NCI-H82 treated with DMSO at 0.1 percent for 48 hours (cell line): Measurements from ENCODE around the gene JAK2.
A peak's percentile ranks its signal among the peaks of the same experiment; 100 is the strongest.
"Not testable (repeated sequence)": the region's sequence is repeated elsewhere in the genome, so short reads cannot be mapped to it uniquely, and the experiment has no call there.

Experiments
- DNase-seq: peaks from one replicate; lab custom pipeline; 2025; ENCODE audit not compliant: unreplicated experiment; lab: John Stamatoyannopoulos, UW

JAK2 gene

GRCh38 chr9:4984621-4985385 is at the start of gene JAK2:
JAK2 (plus strand) TSS chr9:4985272; CDS start chr9:5021988, 36,716 bp downstream.
- peak; percentile 57 for DNase-seq

DNA sequence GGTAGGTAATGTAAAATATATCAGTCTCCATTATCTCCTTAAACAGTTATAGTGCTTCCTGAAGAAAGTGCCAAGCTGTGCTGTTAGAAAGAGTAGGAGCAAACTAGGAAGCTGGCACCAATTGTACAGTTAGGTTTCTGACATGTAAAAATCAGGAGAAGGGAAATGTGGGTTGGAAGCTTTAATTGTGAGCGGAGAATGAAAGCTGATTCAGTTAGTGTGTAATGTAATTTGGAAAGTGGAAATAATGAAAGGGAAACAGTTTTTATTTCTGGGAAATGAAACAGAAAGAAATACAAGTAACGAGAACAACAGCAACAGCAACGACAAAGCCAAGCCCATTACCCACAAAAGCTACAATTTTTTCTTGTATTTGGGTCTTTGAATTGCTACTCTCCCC is 48.8 kb upstream of the JAK2 start:
- no peak for DNase-seq

GRCh38 chr9:4936823-4937222 is 48.2 kb upstream of the JAK2 start:
- no peak for DNase-seq

DNA sequence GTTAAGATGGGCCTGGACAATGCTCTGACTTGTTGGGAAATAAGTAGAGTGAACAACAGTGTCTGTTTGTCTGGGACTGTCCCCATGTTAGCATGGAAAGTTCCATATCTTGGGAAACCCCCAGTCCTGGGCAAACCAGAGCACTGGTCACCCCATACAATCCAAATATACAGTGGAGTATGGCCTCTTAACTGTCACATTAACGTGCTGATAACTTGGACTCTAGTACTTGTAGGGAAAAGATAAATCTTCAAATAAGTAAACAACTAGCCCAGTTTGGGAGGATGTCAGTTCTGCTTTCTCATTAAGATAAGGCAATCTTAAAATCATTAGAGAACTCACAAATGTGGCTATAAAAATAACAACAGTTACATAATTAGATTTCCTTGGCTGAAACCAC is 47.6 kb upstream of the JAK2 start:
- no peak for DNase-seq

DNA sequence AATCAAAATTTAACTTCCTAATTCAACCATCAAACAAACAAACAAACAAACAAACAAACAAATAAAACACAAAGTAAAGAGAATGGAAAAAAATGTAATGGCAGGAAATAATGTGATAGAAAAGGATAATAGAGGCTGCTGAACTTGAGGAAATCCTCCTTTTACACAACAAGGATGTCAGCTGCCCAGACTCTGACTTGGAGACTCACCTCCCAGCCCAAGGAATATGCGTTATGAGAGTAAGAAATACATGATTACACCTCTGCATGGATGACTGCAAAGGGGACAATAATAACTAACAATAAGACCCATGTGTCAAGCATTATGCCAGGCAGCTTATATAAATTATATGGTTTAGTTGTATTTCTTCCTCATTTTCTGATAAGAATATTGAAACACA is 46.6 kb upstream of the JAK2 start:
- no peak for DNase-seq

GRCh38 chr9:4939118-4939561 is 45.9 kb upstream of the JAK2 start:
- no peak for DNase-seq

DNA sequence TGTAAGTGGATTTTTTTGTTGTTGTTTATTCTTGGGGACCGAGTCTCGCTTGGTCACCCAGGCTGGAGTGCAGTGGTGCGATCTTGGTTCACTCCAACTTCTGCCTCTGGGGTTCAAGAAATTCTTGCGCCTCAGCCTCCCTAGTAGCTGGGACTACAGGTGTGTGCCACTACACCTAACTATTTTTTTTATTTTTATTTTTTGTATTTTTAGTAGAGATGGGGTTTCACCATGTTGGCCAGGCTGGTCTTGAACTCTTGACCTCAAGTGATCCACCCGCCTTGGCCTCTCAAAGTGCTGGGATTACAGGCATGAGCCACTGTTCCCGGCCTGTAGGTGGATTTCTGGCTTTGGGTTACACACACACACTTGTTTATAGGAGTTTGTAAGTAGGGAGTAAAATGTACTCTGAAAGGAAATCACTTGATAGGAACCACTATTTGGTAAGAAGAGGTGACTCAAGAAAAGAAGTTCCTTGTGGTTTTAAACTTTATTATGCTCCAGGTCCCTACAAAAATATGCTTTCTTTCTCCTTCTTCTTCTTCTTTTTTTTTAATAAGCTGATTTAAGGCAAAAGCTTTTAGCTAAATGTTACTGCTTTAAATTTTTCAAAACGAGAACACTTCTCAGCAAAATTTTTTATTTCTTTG is 42.9 kb upstream of the JAK2 start:
- DNase-seq = not testable (repeated sequence)

- no peak for DNase-seq
Observed at GRCh38 chr9:4943346-4943745, 41.7 kb upstream of the JAK2 start.

DNA sequence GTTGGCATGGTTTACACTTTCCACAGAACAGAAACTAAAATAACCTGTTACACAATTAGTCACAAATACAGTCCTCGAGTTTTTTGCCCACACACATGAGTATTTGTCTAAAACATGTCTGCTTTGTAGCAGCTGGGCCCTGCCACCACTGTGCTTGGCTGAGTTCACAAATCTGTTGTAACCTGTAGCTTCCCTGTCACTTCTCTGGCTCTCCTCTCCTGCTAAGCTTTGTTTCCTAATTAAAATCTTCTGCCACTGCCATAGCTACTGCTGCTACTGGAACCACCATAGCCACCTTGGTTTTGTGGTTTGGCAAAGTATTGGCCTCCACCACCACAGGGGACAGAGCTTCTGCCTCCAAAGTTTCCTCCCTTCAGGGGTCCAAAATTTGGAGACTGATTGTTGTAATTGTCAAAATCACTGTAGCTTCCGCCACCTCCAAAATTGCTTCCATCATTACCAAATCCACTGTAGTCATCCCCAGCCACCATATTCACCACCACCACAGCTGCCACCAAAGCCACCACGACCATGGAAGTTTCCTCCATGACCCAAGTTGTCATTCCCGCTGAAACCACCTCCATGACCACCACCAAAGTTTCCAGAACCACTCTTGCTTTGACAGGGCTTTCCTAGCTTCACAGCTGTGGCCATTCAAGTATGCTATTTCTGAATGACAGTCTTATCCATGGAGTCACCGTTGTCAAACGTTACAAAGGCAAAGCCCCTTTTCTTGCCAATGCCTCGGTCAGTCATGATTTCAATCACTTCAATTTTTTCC is 40.5 kb upstream of the JAK2 start:
- DNase-seq = not testable (repeated sequence)

DNA sequence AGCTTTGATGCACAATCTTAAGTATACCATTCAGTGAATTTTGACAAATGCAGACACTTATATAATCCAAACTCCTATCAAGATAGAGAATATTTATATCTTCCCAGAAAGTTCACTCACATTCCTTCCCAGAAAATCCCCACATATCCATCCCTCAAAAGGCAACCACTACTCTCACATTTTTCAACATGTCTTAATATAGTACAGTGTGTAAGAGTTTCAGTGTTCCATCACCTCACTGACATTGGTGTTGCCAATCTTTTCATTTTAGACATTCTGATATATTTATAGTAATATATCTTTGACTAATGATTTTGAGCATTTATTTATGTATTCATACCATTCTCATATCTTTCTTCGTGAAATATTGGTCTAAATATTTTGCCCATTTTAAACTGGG is 38.1 kb upstream of the JAK2 start:
- DNase-seq = no peak

DNA sequence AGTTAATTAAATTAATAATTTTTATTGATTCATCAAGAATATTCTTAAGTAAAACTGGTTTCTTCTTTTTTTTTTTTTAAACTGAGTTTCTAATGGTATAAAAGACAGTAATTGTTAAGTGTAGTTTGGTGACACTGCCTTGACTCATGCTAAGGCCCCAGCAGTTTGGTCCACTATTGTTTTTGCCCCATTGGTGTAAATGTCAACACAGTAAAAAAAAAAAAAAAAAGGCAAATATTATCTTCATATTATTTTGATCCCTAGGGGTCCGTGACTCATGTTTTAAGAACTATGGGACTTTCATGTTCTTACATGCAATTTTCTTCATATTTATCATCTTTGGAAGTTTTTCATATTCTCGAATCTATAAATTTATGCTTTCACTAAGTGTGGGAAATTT is 29.2 kb upstream of the JAK2 start:
- DNase-seq = no peak

- no peak for DNase-seq
Observed at GRCh38 chr9:4959031-4959430, 26.0 kb upstream of the JAK2 start.

DNA sequence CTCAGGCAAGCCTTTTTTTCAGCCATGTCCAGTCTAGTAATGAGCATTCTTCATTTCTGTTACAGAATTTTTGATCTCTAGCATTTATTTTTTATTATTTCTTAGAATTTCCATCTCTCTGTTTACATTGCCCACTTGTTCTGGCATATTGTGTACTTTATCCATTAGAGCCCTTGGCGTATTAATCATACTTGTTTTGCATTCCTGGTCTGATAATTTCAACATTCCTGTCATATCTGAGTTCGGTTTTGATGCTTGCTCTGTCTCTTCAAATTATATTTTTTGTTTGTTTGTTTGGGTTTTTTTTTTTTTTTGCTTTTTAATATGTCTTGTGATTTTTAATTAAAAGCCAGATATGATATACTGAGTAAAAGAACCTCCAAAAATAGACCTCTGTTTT is 23.0 kb upstream of the JAK2 start:
- DNase-seq = no peak

DNA sequence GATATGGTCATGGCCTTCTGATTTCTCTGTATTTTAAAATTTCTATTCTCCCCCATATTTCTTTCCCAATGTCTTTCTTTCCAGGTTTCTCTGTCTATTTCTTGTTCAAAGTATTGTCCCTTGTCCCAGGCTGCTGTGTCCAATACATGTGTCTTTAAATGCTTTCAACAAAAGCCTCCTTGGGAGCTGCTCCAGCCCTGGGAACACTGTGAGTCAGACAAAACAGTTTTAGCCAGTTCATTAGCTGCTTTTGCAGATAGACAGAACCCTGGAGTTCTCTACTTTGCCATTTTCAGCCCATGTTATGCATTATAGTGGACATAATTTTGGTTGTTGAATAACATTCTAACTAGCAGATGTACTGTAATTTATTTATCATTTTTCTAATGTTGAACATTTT is 20.5 kb upstream of the JAK2 start:
- DNase-seq = no peak

- no peak for DNase-seq
Observed at GRCh38 chr9:4965174-4965821, 19.8 kb upstream of the JAK2 start.

DNA sequence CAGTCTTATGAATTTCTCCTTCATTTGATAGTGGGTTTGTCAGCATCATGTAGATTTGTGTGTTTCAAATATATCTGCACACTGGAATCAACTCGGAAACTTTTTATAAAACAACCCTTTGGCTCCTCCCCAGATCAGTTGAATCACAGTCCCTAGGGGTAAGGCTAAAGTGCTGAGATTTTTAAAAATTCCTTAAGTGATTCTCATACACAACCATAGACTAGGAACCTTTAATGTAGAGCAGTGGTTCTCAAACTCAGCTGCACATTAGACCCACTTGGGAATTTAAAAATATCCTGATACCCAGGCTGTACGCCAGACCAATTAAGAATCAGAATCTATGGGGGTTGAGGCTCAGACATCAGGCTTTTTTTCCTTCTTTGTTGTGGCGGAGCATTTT is 17.5 kb upstream of the JAK2 start:
- DNase-seq = no peak

DNA sequence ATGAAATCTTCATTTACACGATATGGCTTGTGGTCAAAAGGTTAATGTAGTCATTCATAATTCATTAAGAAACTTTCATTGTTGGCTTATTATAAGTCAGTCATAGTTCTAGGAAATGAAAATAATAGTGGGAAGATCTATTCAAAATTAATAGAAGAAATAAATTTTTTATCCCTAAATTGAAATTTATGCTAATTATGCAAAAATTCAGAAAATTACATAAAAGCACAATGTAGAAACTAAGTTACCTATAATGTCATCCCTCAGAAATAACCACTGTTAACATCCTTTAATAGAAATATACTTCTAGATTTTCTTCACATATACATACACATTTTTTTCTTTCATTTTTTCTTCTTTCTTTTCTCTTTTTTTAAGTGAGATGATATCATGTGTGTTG is 15.9 kb upstream of the JAK2 start:
- no peak for DNase-seq

DNA sequence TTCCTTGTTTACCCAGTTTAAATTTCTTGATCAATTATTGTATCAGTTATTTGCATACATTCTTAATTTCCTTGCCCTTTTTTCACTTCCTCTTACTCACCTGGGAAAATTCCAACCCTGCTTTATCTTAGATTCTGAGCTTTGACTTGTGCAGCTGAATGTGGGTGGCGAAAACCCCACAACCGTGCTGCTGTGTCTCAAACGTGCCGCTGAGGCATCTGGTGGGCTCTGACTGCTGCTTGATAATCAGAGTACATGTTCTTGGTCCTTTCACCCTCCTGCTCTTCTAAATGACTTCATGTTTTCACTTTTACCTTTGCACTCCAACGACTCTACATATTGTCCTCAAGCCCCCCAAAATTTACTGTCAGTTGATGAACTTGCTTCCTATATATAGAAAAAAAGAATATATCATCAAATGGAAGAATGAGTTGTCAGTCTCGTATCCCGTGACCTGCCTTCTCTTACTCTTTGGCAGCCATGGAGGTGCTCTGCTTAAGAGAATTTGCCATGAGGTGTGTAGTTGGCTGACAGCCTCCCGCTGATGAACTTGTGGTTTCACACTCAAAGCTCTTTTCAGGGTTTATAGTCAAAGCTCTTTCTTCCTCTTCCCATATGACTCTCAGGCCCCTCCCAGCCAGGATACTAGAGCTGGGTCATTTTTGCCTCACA is 14.0 kb upstream of the JAK2 start:
- no peak for DNase-seq

DNA sequence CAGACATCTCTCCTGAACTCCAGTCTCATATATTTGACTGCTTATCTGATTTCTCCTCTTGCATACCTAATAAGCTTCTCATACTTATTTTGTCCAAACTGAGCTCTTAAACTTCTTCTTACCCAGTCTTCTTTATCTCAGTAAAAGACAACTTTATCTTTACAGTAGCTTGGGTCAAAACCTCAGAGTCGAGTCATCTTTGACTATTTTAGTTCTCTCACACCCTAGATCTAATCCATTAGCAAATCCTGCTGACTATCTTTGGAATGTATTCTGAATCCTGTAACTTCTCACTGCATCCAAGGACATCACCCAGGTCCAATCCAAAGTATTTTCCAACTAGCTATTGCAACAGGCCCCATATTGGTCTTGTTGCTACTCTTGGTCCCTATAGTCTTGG is 11.8 kb upstream of the JAK2 start:
- DNase-seq = no peak

GRCh38 chr9:4973902-4974301 is 11.2 kb upstream of the JAK2 start:
- no peak for DNase-seq

DNA sequence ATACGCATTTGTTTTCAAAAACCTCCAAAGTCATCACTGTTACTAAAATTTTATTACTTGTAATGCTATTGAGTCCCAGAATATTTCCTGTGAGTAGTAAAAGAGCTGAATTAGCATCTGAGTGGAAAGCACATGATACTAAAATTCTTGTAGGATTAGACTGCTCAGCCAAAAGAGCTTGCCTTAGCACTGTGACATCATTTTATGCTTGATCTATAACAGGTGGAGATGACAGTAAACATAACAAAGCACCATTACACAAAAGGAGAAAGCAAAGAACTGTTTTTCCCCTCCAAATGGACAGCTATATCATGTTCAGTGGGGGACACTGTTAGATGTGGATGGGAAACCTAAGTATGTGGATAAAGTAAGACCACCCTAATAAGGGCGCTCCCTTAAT is 5.8 kb upstream of the JAK2 start:
- no peak for DNase-seq
